ENCODE measurements around the gene MOV10.

DNA sequence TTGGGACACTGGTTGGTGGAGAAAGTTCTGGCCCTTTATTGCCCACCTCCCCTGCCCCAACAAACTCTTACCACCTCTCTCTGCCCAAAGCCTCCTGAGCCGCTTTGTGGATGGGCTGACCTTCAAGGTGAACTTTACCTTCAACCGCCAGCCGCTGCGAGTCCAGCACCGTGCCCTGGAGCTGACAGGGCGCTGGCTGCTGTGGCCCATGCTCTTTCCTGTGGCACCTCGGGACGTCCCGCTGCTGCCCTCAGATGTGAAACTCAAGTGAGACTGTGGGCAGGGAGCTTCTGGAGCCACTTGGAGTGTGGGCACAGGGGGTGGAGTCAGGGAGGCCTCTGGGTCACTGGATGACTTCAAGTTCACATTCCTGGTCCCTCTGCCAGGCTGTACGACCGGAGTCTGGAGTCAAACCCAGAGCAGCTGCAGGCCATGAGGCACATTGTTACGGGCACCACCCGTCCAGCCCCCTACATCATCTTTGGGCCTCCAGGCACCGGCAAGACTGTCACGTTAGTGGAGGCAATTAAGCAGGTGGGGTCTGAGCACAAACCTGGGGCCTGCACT is 20.0 kb downstream of the MOV10 start:
- TF ChIP-seq, protein P1, sequence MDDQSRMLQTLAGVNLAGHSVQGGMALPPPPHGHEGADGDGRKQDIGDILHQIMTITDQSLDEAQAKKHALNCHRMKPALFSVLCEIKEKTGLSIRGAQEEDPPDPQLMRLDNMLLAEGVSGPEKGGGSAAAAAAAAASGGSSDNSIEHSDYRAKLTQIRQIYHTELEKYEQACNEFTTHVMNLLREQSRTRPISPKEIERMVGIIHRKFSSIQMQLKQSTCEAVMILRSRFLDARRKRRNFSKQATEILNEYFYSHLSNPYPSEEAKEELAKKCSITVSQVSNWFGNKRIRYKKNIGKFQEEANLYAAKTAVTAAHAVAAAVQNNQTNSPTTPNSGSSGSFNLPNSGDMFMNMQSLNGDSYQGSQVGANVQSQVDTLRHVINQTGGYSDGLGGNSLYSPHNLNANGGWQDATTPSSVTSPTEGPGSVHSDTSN (IDR thresholded peaks at IDR 0.05) = no peak
- TF ChIP-seq POLR2AphosphoS5 (IDR thresholded peaks at IDR 0.05; ENCODE audit: low read depth, low read length) (no peak), USF2 (IDR thresholded peaks at IDR 0.05; ENCODE audit: borderline replicate concordance, low read depth, low read length) (no peak)
- TF ChIP-seq, protein P2, sequence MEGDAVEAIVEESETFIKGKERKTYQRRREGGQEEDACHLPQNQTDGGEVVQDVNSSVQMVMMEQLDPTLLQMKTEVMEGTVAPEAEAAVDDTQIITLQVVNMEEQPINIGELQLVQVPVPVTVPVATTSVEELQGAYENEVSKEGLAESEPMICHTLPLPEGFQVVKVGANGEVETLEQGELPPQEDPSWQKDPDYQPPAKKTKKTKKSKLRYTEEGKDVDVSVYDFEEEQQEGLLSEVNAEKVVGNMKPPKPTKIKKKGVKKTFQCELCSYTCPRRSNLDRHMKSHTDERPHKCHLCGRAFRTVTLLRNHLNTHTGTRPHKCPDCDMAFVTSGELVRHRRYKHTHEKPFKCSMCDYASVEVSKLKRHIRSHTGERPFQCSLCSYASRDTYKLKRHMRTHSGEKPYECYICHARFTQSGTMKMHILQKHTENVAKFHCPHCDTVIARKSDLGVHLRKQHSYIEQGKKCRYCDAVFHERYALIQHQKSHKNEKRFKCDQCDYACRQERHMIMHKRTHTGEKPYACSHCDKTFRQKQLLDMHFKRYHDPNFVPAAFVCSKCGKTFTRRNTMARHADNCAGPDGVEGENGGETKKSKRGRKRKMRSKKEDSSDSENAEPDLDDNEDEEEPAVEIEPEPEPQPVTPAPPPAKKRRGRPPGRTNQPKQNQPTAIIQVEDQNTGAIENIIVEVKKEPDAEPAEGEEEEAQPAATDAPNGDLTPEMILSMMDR (IDR thresholded peaks at IDR 0.05) = no peak
- TF ChIP-seq, protein P3, sequence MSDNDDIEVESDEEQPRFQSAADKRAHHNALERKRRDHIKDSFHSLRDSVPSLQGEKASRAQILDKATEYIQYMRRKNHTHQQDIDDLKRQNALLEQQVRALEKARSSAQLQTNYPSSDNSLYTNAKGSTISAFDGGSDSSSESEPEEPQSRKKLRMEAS (IDR thresholded peaks at IDR 0.05; ENCODE audit: low read depth) = no peak
- TF ChIP-seq, protein P4, sequence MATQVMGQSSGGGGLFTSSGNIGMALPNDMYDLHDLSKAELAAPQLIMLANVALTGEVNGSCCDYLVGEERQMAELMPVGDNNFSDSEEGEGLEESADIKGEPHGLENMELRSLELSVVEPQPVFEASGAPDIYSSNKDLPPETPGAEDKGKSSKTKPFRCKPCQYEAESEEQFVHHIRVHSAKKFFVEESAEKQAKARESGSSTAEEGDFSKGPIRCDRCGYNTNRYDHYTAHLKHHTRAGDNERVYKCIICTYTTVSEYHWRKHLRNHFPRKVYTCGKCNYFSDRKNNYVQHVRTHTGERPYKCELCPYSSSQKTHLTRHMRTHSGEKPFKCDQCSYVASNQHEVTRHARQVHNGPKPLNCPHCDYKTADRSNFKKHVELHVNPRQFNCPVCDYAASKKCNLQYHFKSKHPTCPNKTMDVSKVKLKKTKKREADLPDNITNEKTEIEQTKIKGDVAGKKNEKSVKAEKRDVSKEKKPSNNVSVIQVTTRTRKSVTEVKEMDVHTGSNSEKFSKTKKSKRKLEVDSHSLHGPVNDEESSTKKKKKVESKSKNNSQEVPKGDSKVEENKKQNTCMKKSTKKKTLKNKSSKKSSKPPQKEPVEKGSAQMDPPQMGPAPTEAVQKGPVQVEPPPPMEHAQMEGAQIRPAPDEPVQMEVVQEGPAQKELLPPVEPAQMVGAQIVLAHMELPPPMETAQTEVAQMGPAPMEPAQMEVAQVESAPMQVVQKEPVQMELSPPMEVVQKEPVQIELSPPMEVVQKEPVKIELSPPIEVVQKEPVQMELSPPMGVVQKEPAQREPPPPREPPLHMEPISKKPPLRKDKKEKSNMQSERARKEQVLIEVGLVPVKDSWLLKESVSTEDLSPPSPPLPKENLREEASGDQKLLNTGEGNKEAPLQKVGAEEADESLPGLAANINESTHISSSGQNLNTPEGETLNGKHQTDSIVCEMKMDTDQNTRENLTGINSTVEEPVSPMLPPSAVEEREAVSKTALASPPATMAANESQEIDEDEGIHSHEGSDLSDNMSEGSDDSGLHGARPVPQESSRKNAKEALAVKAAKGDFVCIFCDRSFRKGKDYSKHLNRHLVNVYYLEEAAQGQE (IDR thresholded peaks at IDR 0.05; ENCODE audit: low read depth, low read length) = no peak
